Skeletal muscle satellite cell (primary cell): ENCODE measurements around the gene HOTAIR.

Experiments used
- H3K27me3 ChIP-seq: 2 replicates; pipeline ENCODE4 v1.7.0; 2013; ENCODE audit warnings: low read length; ENCODE audit not compliant: control insufficient read depth, insufficient read depth
- H3K36me3 ChIP-seq: 2 replicates; pipeline ENCODE4 v1.7.0; 2013; ENCODE audit warnings: mild to moderate bottlenecking, control low read depth, low read length; ENCODE audit not compliant: insufficient read depth
- H3K4me1 ChIP-seq: 2 replicates; pipeline ENCODE4 v1.7.0; 2013; ENCODE audit warnings: low read length; ENCODE audit not compliant: control insufficient read depth, insufficient read depth
- H3K4me2 ChIP-seq: 2 replicates; pipeline ENCODE4 v1.7.0; 2013; ENCODE audit warnings: mild to moderate bottlenecking, low read length
- H3K4me3 ChIP-seq: 2 replicates; pipeline ENCODE4 v1.7.0; 2013; ENCODE audit warnings: low read length
- H3K9ac ChIP-seq: 2 replicates; pipeline ENCODE4 v1.7.0; 2013; ENCODE audit warnings: mild to moderate bottlenecking, low read depth, low read length, moderate library complexity
- H3K9me3 ChIP-seq: replicated peaks from 2 replicates; pipeline ENCODE4 v1.7.0; 2013; ENCODE audit warnings: mild to moderate bottlenecking, control low read depth, low read length

The HOTAIR gene

GRCh38 chr12:53956251-53956887 lies 18.4 kb downstream of the HOTAIR start:
- peak overlapping the region; percentile 83 for H3K4me3 ChIP-seq
- no peaks in the 10 kb centered on the region for H3K36me3 ChIP-seq
- H3K9ac ChIP-seq: peak overlapping the region; percentile 80
- H3K9me3 ChIP-seq: no peaks in the 10 kb centered on the region
- H3K27me3 ChIP-seq: peaks cover 6% of the 10 kb centered on the region
- peak overlapping the region; percentile 96 for H3K4me2 ChIP-seq
- H3K4me1 ChIP-seq: peaks cover 22% of the 10 kb centered on the region

DNA sequence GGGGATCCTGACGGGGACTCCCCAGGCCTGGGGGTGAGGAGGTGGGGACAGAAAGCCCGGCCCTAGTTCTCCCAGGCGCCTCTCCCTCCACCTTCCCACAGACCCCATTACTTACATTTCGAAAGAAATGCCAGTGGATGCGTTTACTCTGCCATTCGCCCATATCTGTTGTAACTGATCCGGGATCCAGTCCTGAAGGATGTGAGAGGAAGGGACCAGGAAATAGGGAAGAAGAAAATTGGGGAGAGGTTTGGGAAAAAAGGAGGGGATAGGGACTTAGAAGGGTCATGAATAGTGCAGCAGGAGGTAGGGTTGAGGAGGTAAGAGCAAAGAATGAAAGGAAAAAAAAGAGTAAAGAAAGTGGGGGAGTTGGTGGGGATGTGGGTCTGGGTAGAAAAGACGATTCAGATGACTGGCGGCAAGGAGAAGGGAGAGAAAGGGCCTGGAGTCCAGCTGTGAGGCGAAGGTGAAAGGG lies 18.9 kb downstream of the HOTAIR start:
- H3K36me3 ChIP-seq: no peaks in the 10 kb centered on the region
- no peaks in the 10 kb centered on the region for H3K9me3 ChIP-seq
- H3K4me3 ChIP-seq: peak overlapping the region; percentile 83
- H3K4me2 ChIP-seq: peak overlapping the region; percentile 96
- peaks cover 22% of the 10 kb centered on the region for H3K4me1 ChIP-seq
- H3K9ac ChIP-seq: peak overlapping the region; percentile 80
- peaks cover 11% of the 10 kb centered on the region for H3K27me3 ChIP-seq

- Histone ChIP-seq H3K27me3 (peaks cover 17% of the 10 kb centered on the region), H3K4me2 (peak overlapping the region; percentile 96), H3K4me1 (peaks cover 18% of the 10 kb centered on the region), H3K9ac (peak overlapping the region; percentile 80), H3K9me3 (no peaks in the 10 kb centered on the region), H3K36me3 (no peaks in the 10 kb centered on the region), H3K4me3 (peak overlapping the region; percentile 83)
Observed at GRCh38 chr12:53955036-53955775, 19.5 kb downstream of the HOTAIR start.

DNA sequence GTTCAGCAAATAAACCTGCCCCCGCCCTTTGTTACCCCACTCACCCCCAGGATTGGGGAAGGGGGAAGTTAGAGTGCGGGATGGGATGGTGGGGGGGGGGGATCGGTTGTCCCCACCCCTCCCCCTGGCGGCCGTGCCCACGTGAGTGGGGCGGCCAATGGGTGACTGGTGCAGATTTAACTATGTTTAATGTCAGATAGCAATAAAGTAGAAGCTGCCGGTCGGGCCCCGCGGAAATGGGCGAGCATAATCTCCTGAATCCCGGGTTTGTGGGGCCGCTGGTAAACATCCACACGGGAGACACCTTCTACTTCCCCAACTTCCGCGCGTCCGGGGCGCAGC lies 20.1 kb downstream of the HOTAIR start, which contains the start of gene HOXC12:
Gene HOXC12 (plus strand): TSS at position 210 of the 342 bp plus-strand sequence. CDS start 27 bp downstream, at position 237.
- H3K27me3 ChIP-seq: peaks cover 18% of the 10 kb centered on the region
- H3K9ac ChIP-seq: peak within 1 kb of the TSS; percentile 80
- H3K4me2 ChIP-seq: peak within 1 kb of the TSS; percentile 96
- H3K4me3 ChIP-seq: peak within 1 kb of the TSS; percentile 83
- no peaks in the 10 kb centered on the region for H3K9me3 ChIP-seq
- H3K4me1 ChIP-seq: peaks cover 13% of the 10 kb centered on the region
- H3K36me3 ChIP-seq: no peaks in the 10 kb centered on the region

- H3K4me3 ChIP-seq: peak overlapping the region; percentile 83
- peak overlapping the region; percentile 96 for H3K4me2 ChIP-seq
- peaks cover 18% of the 10 kb centered on the region for H3K27me3 ChIP-seq
- peak overlapping the region; percentile 80 for H3K9ac ChIP-seq
- peaks cover 13% of the 10 kb centered on the region for H3K4me1 ChIP-seq
- H3K36me3 ChIP-seq: no peaks in the 10 kb centered on the region
- no peaks in the 10 kb centered on the region for H3K9me3 ChIP-seq
Observed at GRCh38 chr12:53953831-53954693, 20.7 kb downstream of the HOTAIR start.

DNA sequence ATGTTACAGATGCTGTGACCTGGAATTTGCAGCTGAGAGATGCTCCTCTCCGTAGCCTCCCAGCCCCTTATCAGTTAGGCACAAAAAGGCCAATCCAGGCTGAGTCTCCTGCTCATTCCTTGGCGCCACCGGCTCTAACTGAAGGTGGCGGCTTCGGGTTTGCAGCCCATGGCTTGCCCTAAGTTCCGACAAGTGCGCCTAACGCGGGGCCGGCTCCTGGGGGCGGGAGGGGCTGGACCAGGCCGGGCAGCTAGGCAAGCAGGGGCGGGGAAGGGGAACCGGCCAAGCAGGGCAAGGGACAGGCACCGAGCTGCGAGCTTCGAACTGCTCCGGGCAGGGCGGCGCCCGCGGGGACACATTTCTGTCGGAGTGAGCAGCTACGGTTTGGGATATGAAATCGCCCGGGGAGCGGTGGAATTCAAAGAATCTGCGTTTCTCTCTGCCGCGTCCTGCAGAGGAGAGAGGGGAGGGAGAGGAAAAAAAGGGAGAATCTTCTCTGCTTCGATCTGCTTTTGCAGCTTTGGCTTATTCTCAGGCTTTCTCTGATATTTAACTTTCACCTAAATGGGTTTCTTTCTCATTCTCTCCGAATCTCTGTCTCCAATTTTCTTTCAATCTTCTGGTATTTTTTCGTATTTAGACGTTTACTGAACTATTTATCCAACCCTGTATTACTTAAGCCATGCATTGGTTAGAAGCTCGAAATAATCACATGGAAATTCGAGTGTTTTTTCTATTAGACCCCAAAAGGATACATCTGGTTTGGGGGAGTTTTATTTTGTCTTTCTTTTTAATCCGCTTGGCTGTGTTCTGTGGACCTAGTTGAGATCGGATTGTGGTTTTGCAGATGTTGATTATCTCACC lies 21.7 kb downstream of the HOTAIR start:
- Histone ChIP-seq H3K27me3 (peaks cover 18% of the 10 kb centered on the region), H3K9me3 (no peaks in the 10 kb centered on the region), H3K4me1 (peaks cover 13% of the 10 kb centered on the region)

DNA sequence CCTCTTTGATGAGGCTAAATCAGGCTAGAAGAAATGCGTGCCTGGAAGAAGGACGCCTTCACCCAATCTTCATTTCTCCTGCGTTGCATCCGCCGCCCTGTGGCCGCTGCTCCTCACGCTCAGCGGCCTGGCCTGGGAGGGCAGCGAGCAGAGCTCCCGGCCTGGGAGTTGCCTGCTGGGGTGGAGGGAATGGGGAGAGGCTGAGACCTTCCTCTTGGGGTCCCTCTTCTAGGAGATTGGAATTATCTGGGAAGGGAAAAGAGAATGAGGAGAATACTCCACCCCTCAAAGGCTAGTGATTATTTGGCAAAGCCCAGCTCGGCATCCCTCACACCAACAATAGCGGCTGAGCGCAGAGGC lies 22.4 kb downstream of the HOTAIR start:
- no peaks in the 10 kb centered on the region for H3K36me3 ChIP-seq
- H3K9me3 ChIP-seq: no peaks in the 10 kb centered on the region
- H3K4me1 ChIP-seq: peaks cover 13% of the 10 kb centered on the region
- H3K27me3 ChIP-seq: peaks cover 18% of the 10 kb centered on the region
- no peak overlapping the region for H3K4me2 ChIP-seq
- H3K4me3 ChIP-seq: no peak overlapping the region
- no peak overlapping the region for H3K9ac ChIP-seq

More for the DNA sequence above, 21.7 kb downstream of the HOTAIR start:
- Histone ChIP-seq H3K4me2 (no peak overlapping the region), H3K9ac (no peak overlapping the region), H3K36me3 (no peaks in the 10 kb centered on the region), H3K4me3 (no peak overlapping the region)

DNA sequence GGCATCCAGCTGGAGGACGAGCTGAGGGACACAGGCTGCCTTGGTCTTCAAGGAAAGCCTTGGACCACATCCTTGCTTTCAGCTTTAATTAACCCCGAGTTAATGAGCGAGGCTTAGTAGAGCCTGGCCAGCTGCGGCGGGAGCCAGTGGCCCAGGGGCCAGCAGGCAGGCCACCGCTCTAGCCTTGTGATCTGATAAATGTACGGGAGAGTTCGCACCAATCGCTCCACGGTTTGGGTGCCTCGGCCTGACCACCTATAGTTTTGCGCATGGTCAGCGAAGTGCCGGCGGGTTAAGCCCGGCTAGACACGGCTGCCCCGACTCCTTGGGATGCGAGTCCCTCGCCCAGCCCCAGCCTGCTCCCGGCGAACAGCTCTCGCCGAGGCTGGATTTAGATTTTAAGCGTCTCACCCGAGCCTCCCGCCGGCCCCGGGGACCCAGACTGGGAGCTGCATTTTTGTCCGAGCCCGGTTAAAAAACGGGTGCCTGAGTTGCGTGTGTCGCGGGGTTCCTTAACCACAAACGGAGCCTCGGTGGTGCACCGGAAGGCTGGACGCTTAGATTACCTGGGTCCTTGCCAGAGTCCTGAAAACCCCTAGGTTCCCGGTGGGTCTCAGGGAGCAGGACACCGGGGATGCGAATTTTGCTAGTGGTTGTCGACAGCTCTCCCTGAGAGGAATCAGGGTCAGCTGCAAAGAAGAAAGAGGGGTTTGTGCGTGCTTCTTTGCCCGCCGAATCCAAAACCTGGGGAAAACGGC lies 23.0 kb downstream of the HOTAIR start:
- Histone ChIP-seq H3K9me3 (no peaks in the 10 kb centered on the region), H3K4me1 (peaks cover 11% of the 10 kb centered on the region), H3K4me2 (no peak overlapping the region), H3K36me3 (peaks cover under 1% of the 10 kb centered on the region), H3K27me3 (peaks cover 18% of the 10 kb centered on the region), H3K9ac (no peak overlapping the region), H3K4me3 (no peak overlapping the region)

DNA sequence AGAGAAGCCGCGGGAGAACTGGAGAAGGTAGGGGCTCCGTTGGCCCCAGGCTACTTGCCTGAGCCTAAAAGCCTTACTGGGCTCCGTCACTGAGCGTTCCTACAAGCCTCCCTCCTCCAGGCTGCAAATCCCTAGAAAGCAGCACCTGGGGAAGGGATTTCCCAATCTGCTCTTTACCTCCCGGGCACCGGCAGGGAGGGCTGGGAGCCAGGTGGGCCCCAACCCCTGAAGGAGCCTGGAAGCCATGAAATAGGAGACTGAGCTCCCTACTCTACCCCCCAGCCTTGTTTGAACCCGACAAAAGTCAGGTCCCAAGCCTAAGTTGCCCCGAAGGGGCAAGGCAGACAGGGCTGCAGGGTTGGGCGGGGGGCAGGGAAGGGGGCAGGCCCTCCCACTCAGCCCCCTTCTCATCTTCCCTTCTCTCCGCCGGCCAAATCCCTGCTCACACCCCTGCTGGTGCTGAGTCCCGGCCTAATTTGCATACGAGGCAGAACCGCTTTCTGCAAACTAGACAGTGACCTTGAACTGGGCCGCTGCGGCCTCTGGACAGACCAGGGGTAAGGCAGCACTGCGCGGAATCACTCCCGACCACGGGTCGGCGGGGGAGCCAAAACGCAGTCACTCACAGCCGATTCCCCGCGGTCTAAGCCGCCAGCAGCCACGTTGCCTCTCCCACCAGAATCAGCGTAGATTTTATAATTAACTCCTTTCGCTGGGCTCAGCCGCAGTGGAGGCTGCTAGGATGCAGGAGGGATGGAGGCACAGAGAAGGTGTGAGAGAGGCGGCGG lies 23.8 kb downstream of the HOTAIR start:
- Histone ChIP-seq H3K9ac (no peak overlapping the region), H3K27me3 (peaks cover 18% of the 10 kb centered on the region), H3K36me3 (peaks cover 6% of the 10 kb centered on the region), H3K4me3 (no peak overlapping the region), H3K4me2 (no peak overlapping the region), H3K4me1 (peaks cover 4% of the 10 kb centered on the region), H3K9me3 (no peaks in the 10 kb centered on the region)

- Histone ChIP-seq H3K4me3 (no peak overlapping the region), H3K4me2 (no peak overlapping the region), H3K9me3 (no peaks in the 10 kb centered on the region), H3K9ac (no peak overlapping the region), H3K4me1 (peaks cover 4% of the 10 kb centered on the region), H3K27me3 (peaks cover 18% of the 10 kb centered on the region), H3K36me3 (peaks cover 12% of the 10 kb centered on the region)
Observed at GRCh38 chr12:53950437-53950773, 24.3 kb downstream of the HOTAIR start.
